ENCODE results near the gene ZBTB21. TPM values are rescaled to one million over a fixed set of nuclear protein-coding genes. Genes with fewer than 3 reads are reported as not detected.
"Not testable (repeated sequence)": the region's sequence is repeated elsewhere in the genome, so short reads cannot be mapped to it uniquely, and the experiment has no call there.

The ZBTB21 gene
- total RNA-seq, 2 donors from 2014 or later: 35.6 to 43.3 TPM

DNA sequence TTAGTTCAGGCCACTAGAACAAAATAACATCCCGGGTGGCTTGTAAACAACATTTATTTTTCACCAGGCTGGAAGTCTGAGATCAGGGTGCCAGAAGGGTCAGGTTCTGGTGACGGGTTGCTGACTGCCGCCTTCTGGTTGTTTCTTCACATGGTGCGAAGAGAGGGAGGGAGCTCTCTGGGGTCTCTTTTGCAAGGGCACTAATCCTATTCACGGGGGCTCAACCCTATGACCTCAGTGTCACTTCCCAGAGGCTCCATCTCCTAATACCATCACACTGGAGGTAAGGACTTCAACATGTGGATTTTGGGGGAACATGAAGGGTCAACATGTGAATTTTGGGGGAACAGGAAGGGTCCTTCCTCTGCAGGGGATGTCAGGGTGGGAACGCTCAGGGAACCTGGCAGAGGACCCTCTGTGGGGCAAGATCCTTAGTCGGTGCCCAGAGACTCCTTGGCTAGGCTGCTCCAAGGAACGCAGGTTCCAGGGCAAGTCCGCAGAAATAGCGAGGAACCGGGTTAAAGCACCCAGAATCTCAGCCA is 47.7 kb downstream of the ZBTB21 start:
- no peaks in the 10 kb centered on the region for H3K9me3 Mint-ChIP-seq
- peaks cover 11% of the 10 kb centered on the region for H3K4me1 Mint-ChIP-seq (ENCODE audit: low read depth)
- no peak overlapping the region for H3K4me3 Mint-ChIP-seq
- ATAC-seq (replicated peaks in 1 of 2): no peak
- H3K36me3 Mint-ChIP-seq (ENCODE audit: insufficient read depth in 2 of 2): no peaks in the 10 kb centered on the region
- H3K27ac Mint-ChIP-seq: no peak overlapping the region
- peaks cover 11% of the 10 kb centered on the region for H3K27me3 Mint-ChIP-seq (ENCODE audit: low read depth)
- no peak for DNase-seq

- DNase-seq: no peak
- no peak for ATAC-seq (replicated peaks in 1 of 2)
- peaks cover 18% of the 10 kb centered on the region for H3K4me1 Mint-ChIP-seq (ENCODE audit: low read depth)
- no peaks in the 10 kb centered on the region for H3K36me3 Mint-ChIP-seq (ENCODE audit: insufficient read depth in 2 of 2)
- H3K4me3 Mint-ChIP-seq: no peak overlapping the region
- H3K9me3 Mint-ChIP-seq: no peaks in the 10 kb centered on the region
- no peak overlapping the region for H3K27ac Mint-ChIP-seq
- peaks cover 19% of the 10 kb centered on the region for H3K27me3 Mint-ChIP-seq (ENCODE audit: low read depth)
Measured at GRCh38 chr21:41961753-41962152, 48.4 kb downstream of the ZBTB21 start.

- no peaks in the 10 kb centered on the region for H3K36me3 Mint-ChIP-seq (ENCODE audit: insufficient read depth in 2 of 2)
- H3K27me3 Mint-ChIP-seq (ENCODE audit: low read depth): peaks cover 23% of the 10 kb centered on the region
- no peak overlapping the region for H3K4me3 Mint-ChIP-seq
- peaks cover 22% of the 10 kb centered on the region for H3K4me1 Mint-ChIP-seq (ENCODE audit: low read depth)
- no peak for DNase-seq
- H3K9me3 Mint-ChIP-seq: no peaks in the 10 kb centered on the region
- H3K27ac Mint-ChIP-seq: no peak overlapping the region
- ATAC-seq (replicated peaks in 1 of 2): no peak
Measured at GRCh38 chr21:41961282-41961701, 48.9 kb downstream of the ZBTB21 start.

GRCh38 chr21:41960386-41960785 is 49.8 kb downstream of the ZBTB21 start:
- Mint-ChIP-seq H3K36me3 (ENCODE audit: insufficient read depth in 2 of 2) (no peaks in the 10 kb centered on the region), H3K4me3 (no peak overlapping the region), H3K4me1 (ENCODE audit: low read depth) (peaks cover 22% of the 10 kb centered on the region), H3K9me3 (no peaks in the 10 kb centered on the region), H3K27ac (no peak overlapping the region), H3K27me3 (ENCODE audit: low read depth) (peaks cover 23% of the 10 kb centered on the region)
- no peak for ATAC-seq (replicated peaks in 1 of 2)
- no peak for DNase-seq

DNA sequence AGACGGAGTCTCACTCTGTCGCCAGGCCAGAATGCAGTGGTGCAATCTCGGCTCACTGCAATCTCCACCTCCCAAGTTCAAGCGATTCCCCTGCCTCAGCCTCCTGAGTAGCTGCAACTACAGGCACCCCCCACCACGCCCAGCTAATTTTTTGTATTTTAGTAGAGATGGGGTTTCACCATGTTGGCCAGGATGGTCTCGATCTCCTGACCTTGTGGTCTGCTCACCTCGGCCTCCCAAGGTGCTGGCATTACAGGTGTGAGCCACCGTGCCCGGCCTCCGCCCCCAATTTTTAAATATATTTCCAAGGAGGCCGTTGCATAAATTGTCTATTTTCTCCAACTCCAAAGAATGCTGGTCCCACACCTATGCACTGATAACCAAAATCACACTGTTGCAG is 50.5 kb downstream of the ZBTB21 start:
- not testable (repeated sequence) for ATAC-seq (replicated peaks in 1 of 2); H3K27ac Mint-ChIP-seq; H3K36me3 Mint-ChIP-seq (ENCODE audit: insufficient read depth in 2 of 2); H3K4me3 Mint-ChIP-seq; H3K9me3 Mint-ChIP-seq; DNase-seq
- peaks cover 26% of the 10 kb centered on the region for H3K4me1 Mint-ChIP-seq (ENCODE audit: low read depth)
- peaks cover 30% of the 10 kb centered on the region for H3K27me3 Mint-ChIP-seq (ENCODE audit: low read depth)

GRCh38 chr21:41958886-41959563 is 51.1 kb downstream of the ZBTB21 start:
- no peak for ATAC-seq (replicated peaks in 1 of 2)
- DNase-seq: no peak
- no peak overlapping the region for H3K4me3 Mint-ChIP-seq
- H3K27me3 Mint-ChIP-seq (ENCODE audit: low read depth): peaks cover 36% of the 10 kb centered on the region
- H3K27ac Mint-ChIP-seq: no peak overlapping the region
- peaks cover 33% of the 10 kb centered on the region for H3K4me1 Mint-ChIP-seq (ENCODE audit: low read depth)
- no peaks in the 10 kb centered on the region for H3K9me3 Mint-ChIP-seq
- H3K36me3 Mint-ChIP-seq (ENCODE audit: insufficient read depth in 2 of 2): peaks cover 0 to 2% of the 10 kb centered on the region in 2 donors

DNA sequence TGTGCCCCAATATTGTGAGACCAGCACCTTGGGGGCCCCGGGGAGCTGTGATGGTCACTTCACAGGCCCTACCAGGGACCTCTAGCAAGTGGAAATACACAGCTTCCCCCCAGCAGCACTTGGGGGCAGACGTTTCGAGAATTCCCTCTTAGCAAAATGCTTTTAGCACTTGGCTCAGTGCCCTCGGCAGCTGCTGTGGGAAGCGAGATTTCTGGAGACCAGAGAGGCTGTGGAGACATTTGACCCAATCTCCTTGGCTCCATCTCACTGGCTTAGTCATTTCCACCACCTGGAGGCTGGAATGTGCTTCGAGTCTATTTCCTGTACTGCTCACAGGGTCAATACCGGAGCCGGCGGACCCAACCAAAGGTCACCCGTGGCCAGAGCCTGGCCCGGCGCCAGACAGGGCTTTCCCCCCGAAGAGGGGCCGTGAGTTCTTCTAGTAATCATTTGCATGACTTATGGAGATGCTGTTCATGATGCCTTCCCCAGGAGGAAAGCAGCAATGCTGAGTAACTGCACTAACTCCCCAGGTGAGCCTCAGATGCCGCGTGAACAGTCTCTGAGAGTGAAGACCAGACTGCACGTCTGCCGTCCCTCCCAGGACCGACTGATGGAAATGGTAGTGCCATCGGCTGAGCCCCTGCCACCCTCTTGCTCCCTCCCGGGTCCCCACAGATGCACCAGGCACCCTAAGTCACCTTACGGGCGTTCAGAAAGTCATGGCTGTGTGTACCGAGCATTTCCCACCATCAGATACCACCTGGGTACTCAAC is 52.0 kb downstream of the ZBTB21 start:
- Mint-ChIP-seq H3K36me3 (ENCODE audit: insufficient read depth in 2 of 2) (peaks cover 0 to 2% of the 10 kb centered on the region in 2 donors), H3K4me1 (ENCODE audit: low read depth) (peaks cover 33% of the 10 kb centered on the region), H3K9me3 (no peaks in the 10 kb centered on the region), H3K27me3 (ENCODE audit: low read depth) (peaks cover 36% of the 10 kb centered on the region), H3K4me3 (no peak overlapping the region), H3K27ac (no peak overlapping the region)
- DNase-seq (no peak), ATAC-seq (replicated peaks in 1 of 2) (no peak)

- Mint-ChIP-seq H3K9me3 (no peaks in the 10 kb centered on the region), H3K36me3 (ENCODE audit: insufficient read depth in 2 of 2) (peaks cover 0 to 2% of the 10 kb centered on the region in 2 donors), H3K27me3 (ENCODE audit: low read depth) (peaks cover 38% of the 10 kb centered on the region), H3K4me1 (ENCODE audit: low read depth) (peaks cover 36% of the 10 kb centered on the region), H3K27ac (no peak overlapping the region), H3K4me3 (no peak overlapping the region)
- ATAC-seq (replicated peaks in 1 of 2): peak in 1 of 2 donors; percentile 56
- peak in 1 of 2 donors; percentile 16 for DNase-seq
Measured at GRCh38 chr21:41956926-41957729, 53.0 kb downstream of the ZBTB21 start.

GRCh38 chr21:41955516-41955915 is 54.6 kb downstream of the ZBTB21 start:
- Mint-ChIP-seq H3K4me3 (no peak overlapping the region), H3K36me3 (ENCODE audit: insufficient read depth in 2 of 2) (peaks cover 0 to 2% of the 10 kb centered on the region in 2 donors), H3K9me3 (no peaks in the 10 kb centered on the region), H3K27me3 (ENCODE audit: low read depth) (peaks cover 38% of the 10 kb centered on the region), H3K27ac (no peak overlapping the region), H3K4me1 (ENCODE audit: low read depth) (peaks cover 31% of the 10 kb centered on the region)
- DNase-seq (no peak), ATAC-seq (replicated peaks in 1 of 2) (no peak)

DNA sequence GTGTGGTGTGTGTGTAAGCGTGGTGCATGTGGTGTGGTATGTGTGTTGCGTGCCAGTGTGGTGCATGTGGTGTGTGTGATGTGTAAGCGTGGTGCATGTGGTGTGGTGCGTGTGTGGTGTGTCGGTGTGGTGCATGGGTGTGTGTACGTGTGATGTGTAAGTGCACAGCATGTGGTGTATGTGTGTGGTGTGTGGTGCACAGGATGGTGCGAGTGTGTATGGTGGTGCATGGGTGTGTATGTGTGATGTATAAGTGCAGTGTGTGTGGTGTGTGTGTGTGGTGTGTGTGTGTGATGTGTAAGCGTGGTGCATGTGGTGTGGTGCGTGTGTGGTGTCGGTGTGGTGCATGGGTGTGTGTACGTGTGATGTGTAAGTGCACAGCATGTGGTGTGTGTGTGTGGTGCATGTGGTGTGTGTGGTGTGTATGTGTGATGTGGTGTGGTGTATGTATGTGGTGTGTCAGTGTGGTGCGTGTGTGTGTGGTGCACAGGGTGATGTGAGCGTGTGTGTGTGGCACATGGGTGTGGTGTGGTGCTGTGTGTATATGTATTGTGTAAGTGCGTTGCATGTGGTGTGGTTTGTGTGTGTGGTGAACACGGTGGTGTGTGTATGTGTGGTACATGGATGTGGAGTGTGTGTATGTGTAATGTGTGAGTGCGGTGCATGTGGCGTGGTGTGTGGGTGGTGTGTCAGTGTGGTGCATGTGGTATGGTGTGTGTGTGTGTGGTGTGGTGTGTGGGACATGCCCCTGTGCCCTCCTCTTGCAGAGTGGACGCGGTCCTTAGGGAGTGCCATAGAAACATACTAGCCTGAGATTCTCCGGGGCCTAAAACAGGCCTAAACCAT is 55.3 kb downstream of the ZBTB21 start:
- ATAC-seq (replicated peaks in 1 of 2) (peak in 1 of 2 donors; percentile 33), DNase-seq (no peak)
- H3K36me3 Mint-ChIP-seq (ENCODE audit: insufficient read depth in 2 of 2): peaks cover 0 to 2% of the 10 kb centered on the region in 2 donors
- H3K27me3 Mint-ChIP-seq (ENCODE audit: low read depth): peaks cover 38% of the 10 kb centered on the region
- H3K4me3 Mint-ChIP-seq: peak overlapping the region in 1 of 2 donors; percentile 68
- H3K9me3 Mint-ChIP-seq: no peaks in the 10 kb centered on the region
- H3K4me1 Mint-ChIP-seq (ENCODE audit: low read depth): peaks cover 31% of the 10 kb centered on the region
- H3K27ac Mint-ChIP-seq: no peak overlapping the region

DNA sequence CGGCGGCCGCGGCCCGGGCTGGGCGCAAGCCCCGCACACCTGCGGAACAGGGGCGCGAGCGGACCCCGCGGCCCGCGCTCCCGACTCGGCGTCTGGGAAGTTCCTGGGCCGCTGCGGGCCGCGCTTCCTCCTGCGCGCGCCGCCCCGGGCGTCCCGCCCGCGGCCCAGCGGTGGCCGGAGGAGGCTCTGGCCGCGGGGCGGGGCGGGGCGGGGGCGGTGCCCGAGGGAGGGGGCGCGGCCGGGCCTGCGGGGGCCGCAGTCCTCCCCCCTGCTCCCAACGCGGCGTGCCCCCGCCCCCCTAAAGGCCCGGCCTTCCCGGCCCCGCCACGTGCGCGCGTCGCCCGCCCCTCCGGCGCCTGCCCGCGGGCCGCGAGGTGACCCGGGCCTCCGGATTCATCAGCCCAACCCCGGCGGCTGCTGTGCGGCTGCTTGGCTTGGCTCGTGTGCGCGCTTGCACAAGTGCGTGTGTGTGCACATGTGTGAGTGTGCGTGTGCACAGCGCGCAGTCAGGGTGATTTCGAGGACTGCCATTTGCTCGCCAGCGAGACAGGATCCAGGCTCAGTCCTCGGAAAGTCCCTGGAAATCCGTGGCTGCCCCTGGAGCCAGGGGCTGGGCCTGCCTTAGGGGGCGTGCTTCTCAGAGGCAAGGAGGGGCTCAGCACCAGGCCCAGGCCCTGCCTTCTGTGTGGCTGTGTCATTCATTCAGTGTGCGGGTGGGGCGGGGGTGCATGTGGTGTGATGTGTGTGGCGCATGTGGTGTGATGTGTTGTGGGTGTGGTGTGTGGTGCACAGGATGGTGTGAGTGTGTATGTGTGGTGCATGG is 56.1 kb downstream of the ZBTB21 start, which contains the start of gene C2CD2:
C2CD2 (minus strand) TSS at position 188 of the 823 bp plus-strand sequence. CDS start 370 bp downstream, outside the sequence.
- peak; percentile 15 to 22 for DNase-seq
- Mint-ChIP-seq H3K4me3 (peak within 1 kb of the TSS; percentile 43 to 68), H3K36me3 (ENCODE audit: insufficient read depth in 2 of 2) (peaks cover 0 to 2% of the 10 kb centered on the region in 2 donors), H3K9me3 (no peaks in the 10 kb centered on the region), H3K27ac (no peak within 1 kb of the TSS), H3K27me3 (ENCODE audit: low read depth) (peaks cover 38% of the 10 kb centered on the region), H3K4me1 (ENCODE audit: low read depth) (peaks cover 31% of the 10 kb centered on the region)
- ATAC-seq (replicated peaks in 1 of 2): peak; percentile 54 to 63

All from activated T-cell treated with anti-CD3 and anti-CD28 coated beads, Interleukin-2, amount 50 U/mL, for 72 hours (primary cell).